MM.1S (cell line): ENCODE data around the gene LRRC8B.

Source experiments
- CTCF ChIP-seq: fragments of 300-600 bp; sonication (generic); IDR thresholded peaks from 2 replicates; pipeline ENCODE4 v1.5.1; 2016; ENCODE audit warnings: antibody characterized with exemption, low read length, mixed read lengths
- EZH2 ChIP-seq: fragments of 300-600 bp; sonication (generic); optimal IDR thresholded peaks from 2 replicates; pipeline ENCODE3; 2017; ENCODE audit warnings: low read depth, mild to moderate bottlenecking, antibody characterized with exemption, low read length, mixed read lengths
- EZH2phosphoT487 ChIP-seq: fragments of 300-600 bp; sonication (generic); IDR thresholded peaks from 2 replicates; pipeline ENCODE4 v1.6.1; 2018; ENCODE audit warnings: antibody characterized with exemption, low read length

- no peak for TF ChIP-seq CTCF
- no peak for TF ChIP-seq EZH2
- no peak for TF ChIP-seq EZH2phosphoT487
Measured at GRCh38 chr1:89607156-89607555, 82.5 kb downstream of the LRRC8B start.
